ENCODE measurements around the gene IRX3.

Gene IRX3

DNA sequence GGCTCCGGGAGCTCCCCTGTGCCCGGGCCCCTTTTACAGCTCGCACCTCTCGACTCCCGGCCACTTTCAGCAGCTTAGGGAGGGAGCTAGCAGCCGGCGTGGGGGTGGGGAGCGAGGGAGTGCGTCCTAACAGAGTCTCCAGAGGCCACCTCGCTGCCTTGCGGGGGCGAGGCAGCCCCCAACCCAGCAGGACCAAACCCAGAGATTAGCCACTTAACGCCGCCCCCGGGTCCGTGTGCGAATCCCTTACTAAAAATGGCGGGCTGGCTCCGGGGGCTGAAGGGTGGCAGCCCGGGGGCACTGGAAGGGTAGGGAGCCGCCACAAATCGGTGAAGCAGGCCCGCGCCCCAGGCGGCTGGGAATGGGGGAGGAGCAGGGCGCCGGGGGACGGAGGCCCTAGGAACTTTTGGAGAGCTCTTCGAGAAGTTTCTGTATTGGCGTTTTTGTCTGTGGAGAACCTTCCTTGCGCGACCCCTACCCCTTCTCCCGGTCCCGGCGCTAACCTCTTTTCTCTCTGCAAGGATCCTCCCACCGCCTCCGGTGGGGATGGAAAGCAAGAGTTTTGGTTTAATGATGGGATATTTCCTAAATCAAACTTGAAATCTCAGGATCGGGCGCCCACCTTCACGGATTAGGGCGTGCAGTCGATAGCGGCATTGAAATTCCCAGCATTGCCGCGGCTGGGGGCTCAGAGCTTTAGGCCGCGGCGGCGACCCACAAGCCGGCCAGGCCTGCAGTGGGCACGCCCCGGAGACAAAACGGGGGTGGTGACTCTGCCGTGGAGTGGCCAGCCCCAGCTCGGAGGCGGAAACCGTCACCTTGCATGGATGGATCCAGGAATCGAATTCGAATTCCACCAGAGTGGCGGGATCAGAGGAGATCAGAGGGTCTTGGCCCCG, 793 bp upstream of the IRX3 start:
- no peak for ATAC-seq
- TF ChIP-seq CSRNP3 (CRISPR knock-in tag; IDR thresholded peaks at IDR 0.05), result no peak
- TF ChIP-seq GLIS3 (CRISPR knock-in tag; IDR thresholded peaks at IDR 0.05), result no peak
- TF ChIP-seq, protein P1, sequence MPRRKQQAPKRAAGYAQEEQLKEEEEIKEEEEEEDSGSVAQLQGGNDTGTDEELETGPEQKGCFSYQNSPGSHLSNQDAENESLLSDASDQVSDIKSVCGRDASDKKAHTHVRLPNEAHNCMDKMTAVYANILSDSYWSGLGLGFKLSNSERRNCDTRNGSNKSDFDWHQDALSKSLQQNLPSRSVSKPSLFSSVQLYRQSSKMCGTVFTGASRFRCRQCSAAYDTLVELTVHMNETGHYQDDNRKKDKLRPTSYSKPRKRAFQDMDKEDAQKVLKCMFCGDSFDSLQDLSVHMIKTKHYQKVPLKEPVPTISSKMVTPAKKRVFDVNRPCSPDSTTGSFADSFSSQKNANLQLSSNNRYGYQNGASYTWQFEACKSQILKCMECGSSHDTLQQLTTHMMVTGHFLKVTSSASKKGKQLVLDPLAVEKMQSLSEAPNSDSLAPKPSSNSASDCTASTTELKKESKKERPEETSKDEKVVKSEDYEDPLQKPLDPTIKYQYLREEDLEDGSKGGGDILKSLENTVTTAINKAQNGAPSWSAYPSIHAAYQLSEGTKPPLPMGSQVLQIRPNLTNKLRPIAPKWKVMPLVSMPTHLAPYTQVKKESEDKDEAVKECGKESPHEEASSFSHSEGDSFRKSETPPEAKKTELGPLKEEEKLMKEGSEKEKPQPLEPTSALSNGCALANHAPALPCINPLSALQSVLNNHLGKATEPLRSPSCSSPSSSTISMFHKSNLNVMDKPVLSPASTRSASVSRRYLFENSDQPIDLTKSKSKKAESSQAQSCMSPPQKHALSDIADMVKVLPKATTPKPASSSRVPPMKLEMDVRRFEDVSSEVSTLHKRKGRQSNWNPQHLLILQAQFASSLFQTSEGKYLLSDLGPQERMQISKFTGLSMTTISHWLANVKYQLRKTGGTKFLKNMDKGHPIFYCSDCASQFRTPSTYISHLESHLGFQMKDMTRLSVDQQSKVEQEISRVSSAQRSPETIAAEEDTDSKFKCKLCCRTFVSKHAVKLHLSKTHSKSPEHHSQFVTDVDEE (CRISPR knock-in tag; IDR thresholded peaks at IDR 0.05), result no peak
- TF ChIP-seq PPARA (CRISPR knock-in tag; IDR thresholded peaks at IDR 0.05; ENCODE audit: borderline replicate concordance), result no peak
- TF ChIP-seq ZC3H10 (CRISPR knock-in tag; IDR thresholded peaks at IDR 0.05), result no peak
- no peak for TF ChIP-seq ZNF8 (CRISPR knock-in tag; IDR thresholded peaks at IDR 0.05)
- no peak for TF ChIP-seq ZFP3 (CRISPR knock-in tag; IDR thresholded peaks at IDR 0.05)
- TF ChIP-seq ZNF565 (CRISPR knock-in tag; conservative IDR thresholded peaks at IDR 0.05; ENCODE audit: low read depth), result no peak
- no peak for TF ChIP-seq BACH2 (CRISPR knock-in tag; IDR thresholded peaks at IDR 0.05; ENCODE audit: borderline replicate concordance)
- TF ChIP-seq ARNTL (CRISPR knock-in tag; IDR thresholded peaks at IDR 0.05; ENCODE audit: borderline replicate concordance, low read depth), result no peak
- TF ChIP-seq TCF4 (CRISPR knock-in tag; IDR thresholded peaks at IDR 0.05; ENCODE audit: borderline replicate concordance), result no peak
- TF ChIP-seq TOX (CRISPR knock-in tag; IDR thresholded peaks at IDR 0.05; ENCODE audit: borderline replicate concordance), result no peak
- no peak for TF ChIP-seq ISL1 (CRISPR knock-in tag; IDR thresholded peaks at IDR 0.05)
- TF ChIP-seq POU6F1 (CRISPR knock-in tag; IDR thresholded peaks at IDR 0.05; ENCODE audit: borderline replicate concordance, low read depth), result no peak
- no peak for TF ChIP-seq SNAI2 (CRISPR knock-in tag; IDR thresholded peaks at IDR 0.05)

DNA sequence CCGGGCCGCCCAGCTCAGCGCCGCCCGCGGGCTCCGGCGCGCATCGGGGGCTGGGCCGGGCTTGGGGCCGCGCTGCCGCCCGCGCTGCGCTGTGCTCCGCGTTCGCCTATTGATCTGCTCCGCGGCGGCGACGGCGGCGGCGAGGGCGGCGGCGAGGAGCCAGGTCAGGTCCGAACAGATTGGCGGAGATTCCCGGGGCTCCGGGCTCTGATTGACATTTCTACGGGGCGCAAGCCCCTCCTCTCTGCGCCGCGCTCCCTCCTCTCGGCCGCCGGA, 559 bp downstream of the IRX3 start:
- TF ChIP-seq RARB (CRISPR knock-in tag; IDR thresholded peaks at IDR 0.05) (no peak), ZNF8 (CRISPR knock-in tag; IDR thresholded peaks at IDR 0.05) (no peak), PPARA (CRISPR knock-in tag; IDR thresholded peaks at IDR 0.05; ENCODE audit: borderline replicate concordance) (no peak), CSDC2 (CRISPR knock-in tag; IDR thresholded peaks at IDR 0.05) (no peak), GLIS3 (CRISPR knock-in tag; IDR thresholded peaks at IDR 0.05) (no peak), ZFP30 (CRISPR knock-in tag; IDR thresholded peaks at IDR 0.05) (no peak), PATZ1 (CRISPR knock-in tag; IDR thresholded peaks at IDR 0.05; ENCODE audit: borderline replicate concordance) (no peak), SNAI2 (CRISPR knock-in tag; IDR thresholded peaks at IDR 0.05) (no peak)
- TF ChIP-seq, protein P2, sequence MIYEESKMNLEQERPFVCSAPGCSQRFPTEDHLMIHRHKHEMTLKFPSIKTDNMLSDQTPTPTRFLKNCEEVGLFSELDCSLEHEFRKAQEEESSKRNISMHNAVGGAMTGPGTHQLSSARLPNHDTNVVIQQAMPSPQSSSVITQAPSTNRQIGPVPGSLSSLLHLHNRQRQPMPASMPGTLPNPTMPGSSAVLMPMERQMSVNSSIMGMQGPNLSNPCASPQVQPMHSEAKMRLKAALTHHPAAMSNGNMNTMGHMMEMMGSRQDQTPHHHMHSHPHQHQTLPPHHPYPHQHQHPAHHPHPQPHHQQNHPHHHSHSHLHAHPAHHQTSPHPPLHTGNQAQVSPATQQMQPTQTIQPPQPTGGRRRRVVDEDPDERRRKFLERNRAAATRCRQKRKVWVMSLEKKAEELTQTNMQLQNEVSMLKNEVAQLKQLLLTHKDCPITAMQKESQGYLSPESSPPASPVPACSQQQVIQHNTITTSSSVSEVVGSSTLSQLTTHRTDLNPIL (CRISPR knock-in tag; IDR thresholded peaks at IDR 0.05; ENCODE audit: low read depth), result no peak
- ATAC-seq, result no peak; the same call in 1 of the 3 replicates

All from SK-N-SH treated with all-trans-retinoic acid at 6 μM for 48 hours (cell line).